ENCODE data around the gene CRAT.

CRAT gene

DNA sequence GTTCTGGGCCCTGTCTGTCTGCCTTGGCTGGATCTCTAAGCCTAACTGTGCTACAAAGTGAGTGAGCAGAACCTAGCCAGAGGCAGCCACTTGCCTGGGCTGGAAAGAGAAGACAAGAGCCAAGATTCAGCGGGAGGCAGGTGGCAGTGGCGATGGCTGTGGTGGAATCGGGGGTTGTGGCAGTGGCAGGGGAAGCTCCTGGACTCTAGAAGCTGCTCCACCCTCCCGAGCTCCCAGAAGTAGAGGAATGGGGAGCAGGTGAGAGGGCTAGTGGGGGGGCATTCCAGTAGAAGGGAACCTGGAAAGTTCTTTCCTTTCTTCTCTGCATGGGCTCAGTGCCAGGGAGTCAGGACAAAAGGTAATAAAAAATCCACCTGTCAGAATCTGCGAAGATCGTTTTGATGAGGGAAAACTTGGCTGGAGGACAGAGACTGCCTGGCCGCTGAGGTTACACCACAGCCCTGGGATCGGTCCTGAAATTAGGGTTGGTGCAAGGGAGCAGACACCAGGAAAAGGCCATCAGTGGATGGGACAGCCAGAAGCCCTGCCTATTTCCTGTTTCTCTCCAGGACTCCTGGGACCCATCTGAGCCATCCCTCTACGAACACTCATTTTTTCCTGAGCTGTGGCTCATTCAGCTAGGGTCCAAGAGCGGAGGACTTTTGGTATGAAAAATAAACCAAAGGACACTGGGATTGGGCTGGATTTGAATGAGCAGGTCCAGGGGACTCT is 1.6 kb downstream of the CRAT start:
- DNase-seq = no peak

DNA sequence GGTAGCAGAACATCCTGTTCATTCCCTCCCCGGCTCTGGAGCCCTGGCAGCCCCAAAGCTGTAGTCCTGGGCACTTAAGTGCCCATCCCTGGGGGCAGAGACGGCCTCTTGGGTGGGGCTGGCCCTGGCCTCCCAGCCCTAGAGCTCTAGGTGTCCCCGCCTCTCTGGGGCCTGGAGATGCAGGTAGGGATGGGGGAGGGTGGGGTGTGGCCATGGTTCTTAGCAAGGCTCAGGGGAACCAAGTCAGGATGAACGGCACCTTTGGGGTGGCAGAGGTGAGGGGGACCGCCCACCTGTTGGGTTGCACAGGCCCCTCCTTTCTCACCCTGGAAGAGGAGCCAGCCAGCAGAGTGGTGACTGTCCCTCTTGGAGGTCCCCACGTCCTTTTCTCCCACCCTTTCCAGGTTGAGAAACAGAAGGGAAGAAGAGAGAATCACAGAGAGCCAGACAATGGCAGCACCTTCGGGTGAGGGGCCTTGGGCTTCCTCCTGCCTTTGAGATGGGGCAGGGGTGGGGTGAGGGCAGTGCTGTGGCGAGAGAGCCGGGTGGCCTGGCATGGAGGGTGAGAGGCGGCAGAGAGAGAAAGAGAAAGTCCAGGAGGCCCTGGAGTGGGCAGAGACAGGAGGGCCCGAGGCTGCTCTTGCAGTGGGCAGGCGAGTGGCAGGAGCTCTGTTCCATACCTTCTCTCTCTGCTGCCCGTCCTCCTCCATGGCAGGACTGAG is 2.3 kb downstream of the CRAT start:
- no peak for DNase-seq

DNA sequence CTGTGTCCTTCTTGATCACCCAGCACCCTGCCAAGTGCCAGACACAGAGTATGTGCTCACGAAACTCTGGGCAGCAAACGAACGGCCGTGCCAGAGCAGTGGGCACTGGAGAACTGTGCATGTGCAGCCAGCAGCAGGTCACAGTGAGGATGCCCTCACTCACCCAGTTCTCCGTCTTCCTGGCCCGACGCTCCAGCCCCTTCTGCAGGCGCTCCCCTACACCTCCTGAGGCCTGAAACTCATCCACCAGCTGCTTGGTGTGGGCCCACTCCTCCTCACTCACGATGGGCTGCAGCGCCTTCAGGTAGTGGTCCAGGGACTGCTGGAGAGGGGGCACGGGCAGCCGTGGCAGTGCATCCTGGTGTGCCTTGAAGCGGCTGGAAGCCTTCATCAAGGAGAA is 2.9 kb downstream of the CRAT start:
- no peak for DNase-seq

DNA sequence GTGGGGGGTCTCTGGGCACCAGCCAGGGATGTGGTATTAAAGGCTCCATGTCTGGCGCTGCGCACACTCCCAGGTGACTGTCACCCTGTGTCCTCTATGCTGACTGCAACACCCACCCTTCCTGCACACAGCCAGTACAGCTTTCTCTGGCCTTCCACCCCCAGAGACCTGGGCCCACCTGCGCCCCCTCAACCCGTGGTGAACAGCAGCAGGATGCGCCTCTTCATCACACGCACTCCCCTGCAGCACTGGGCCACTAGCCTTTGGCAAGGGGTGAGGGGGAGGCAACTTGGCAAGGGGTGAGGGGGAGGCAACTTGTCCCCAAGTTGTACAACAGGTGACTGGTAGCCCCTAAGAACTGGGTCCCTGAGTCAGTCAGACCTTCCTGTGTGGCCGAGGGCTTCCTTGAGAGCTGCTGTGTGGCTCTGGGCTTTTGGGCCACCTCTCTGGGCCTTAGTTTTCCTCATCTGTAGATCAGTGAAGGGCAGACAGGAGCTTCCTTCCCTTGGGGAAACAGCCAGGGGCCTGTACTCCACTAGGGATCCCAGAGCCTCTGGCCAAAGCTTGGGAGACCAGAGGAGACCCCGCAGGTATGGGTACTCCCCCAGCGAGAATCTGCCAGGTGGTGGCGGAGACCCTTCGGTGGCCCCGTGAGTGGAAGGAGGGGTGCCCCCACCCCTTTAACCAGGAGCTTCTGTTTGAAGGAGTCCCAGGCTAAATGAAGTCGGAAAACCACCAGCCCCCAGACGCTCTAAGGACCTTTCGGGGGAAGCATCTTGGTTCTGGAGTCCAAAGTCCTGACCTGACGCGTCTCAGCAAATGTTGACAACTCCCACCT is 4.5 kb downstream of the CRAT start:
- DNase-seq = no peak

DNA sequence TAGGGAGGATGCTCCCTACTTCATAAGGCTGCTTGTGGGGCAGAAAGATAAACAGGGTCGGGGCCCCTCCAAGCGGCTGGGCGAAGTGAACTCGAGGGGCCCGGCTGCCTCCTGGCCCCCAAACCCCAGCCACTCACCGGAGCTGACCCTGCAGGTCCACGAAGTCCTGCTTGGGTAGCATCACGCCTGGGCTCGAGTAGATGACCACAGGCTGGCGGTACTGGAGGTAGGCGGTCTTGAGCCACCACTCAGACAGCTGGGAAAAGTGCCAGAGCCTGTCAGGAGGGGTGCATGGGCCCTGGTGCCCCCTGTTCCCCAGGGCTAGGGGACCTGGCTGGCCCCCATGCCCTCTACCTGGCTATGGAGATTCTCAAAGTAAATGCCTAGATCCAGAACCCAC is 6.5 kb downstream of the CRAT start:
- no peak for DNase-seq

DNA sequence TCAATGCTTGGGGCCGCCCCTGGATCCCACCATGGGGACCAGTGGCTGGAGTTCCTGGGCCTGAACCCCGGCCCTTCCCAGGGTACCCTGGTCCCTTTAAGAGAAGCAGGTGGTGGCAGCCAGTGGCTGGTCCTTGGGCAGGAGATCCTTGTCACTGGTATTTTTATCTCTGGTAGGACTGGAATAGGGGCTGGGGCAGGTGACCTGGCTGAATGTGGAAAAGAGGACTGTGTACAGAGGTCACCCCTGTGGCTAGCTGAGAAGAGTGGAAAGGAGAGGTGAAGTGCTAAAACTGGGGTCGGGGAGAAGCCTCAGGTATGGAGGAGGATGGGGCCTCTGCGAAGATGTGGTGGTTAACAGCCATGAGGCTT is 7.0 kb downstream of the CRAT start:
- no peak for DNase-seq

DNA sequence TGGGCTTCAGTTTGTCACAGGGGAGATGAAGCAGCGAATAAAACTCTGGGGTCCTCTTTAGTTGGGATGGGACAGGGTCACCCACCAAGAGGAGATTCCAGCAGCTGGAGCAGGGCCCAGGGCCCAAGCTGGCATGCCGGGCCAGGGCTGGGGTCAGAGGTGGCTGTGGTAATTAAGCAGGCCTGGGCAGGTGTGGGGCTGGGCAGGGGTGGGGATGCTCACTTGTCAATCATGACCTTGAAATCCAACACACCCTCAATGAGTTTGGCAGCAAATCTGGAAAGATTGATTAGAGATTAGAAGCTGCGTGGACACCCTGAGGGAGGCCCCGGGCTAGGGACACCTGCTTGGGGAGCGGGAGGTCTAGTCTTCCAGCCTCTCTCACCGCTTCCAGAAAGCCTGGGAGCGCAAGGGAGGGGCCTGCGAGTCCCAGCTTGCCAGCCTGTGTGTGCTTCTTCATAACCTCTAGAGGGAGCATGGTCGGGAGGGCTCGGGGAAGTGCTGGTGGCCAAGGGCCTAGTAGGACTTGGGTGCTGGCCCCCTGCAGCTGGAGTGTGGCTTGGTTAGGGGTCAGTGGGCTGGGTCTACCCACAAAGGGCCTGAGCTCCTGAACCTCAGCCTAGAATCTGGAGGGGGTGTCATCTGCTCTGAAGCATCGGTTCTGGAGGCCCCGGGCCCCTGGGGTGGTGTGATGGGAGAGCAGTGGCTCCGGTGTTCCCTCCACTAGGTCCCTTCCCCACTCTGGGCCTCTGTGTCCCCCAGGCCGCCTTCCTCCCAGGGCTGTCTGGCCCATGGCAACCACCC is 7.6 kb downstream of the CRAT start:
- DNase-seq = peak; percentile 44

DNA sequence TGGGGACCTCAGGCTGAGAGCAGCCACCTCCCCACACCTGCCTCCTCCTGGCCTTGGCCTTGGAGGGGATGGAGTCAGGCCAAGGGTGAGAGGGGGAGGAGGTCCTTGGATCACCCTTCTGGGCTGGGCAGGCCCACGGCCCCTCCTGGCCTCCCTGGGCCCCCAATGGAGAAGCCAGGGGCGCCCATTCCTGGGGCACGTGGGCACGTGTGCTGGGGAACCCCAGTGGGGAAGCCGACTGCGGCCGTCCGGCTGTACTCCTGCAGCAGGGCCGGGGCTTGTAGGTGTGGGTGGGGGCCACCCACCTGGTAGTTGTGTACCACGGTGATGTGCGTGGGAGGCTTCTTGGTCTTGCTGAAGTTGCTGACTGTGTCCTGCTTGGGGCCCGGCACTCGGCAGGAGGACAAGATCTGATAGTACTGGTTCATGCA is 8.5 kb downstream of the CRAT start:
- no peak for DNase-seq

DNA sequence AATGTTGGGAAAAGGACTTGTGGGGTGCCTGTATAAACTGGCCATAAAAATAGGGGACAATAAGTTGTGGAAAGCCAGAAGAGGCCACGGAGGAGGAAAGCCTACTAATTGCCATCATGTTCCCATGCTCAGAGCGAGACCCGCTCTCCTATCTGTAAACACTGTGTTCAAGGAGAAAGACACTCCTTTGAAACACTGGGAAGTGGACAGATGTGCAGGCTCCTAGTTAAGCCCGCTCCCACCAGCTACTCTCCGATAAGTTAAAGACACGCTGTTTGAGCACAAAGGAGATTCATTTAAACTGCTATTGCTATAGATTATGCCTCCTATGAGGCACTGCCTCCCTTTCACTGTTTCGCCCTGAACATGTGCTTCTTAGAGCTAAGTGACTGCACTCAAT is 9.3 kb downstream of the CRAT start:
- no peak for DNase-seq

DNA sequence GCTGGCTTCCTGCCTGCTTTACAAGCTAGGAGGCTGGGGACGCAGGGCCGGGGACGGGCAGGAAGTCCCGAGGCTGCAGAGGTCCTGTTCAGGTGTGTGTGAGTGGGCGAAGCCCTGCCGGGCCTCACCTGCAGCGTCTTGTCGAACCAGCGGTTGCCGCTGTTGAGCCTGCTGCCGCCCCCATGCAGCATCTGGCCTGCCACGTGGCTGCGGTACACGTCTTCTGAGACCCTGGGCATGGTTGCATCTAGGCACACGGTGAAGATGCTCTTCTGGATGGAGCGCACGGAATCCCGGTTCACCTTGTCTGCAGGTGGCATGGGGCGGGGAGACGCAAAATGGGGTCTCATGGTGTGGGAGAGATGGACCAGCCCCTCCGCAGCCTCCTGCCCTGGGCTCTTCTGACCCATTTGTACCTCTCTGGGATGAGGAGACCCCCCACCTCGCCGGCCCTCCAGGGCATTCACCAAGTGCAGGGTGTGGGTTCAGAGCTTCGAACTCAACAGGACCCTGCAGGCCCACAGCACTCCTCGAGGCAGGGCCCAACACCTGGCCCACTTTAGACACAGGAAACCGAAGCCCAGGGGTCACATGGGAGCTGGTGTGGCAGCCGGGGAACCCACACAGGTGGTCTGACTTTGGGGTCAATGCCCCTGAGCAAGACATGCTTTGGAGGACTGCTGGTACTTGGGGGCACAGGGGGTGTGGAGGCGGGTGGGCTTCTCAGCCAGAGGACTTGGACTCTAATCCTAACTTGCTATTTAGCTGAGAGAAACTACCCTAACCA is 10.0 kb downstream of the CRAT start:
- DNase-seq = no peak

DNA sequence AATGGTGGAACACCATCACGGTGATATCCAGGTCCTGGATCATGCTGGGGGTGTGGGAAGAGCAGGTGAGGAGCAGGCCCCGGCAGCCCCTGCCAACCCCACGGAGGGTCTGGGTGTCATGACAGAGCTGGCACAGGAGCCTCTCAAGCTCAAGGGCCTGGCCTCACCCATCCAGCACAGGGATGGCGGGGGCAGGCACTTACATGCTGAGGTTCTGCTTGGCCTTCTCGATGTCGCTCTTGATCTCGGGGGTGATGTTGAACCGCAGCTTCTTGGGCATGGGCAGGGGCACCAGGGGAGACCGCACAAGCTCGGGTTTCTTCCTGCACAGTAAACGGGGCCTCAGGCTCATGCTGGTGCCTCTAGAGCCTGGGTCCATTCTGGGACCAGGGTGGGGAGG is 12.3 kb downstream of the CRAT start:
- DNase-seq = no peak

DNA sequence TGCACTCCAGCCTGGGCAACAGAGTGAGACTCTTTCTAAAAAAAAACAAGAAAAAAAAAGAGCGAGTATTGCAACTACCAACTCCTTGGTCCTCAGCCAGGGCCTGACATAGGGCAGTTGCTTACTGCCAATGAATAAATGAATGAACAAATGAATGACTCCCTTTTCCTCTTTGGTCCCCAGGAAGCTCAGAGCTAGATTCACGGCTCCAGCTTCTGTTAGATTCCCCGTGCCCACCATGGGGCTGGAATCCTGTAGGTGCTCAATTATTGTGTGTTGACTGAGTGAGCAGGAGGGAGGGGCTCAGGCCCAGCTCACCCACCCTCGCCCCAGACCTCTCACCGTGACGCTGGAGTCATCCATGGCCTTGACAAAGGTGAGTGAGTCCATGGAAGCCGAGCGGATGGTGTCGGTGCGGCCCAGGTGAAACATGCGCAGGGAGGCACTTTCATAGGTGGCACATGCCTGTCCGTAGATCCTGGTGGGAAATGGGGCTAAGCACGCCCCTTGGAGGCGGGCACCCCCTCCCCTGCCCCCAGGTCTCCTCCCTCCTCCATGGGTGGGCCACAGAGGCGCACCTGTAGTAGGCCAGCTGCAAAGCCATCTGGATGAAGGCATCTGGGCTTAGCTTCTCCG is 12.8 kb downstream of the CRAT start:
- DNase-seq = no peak

DNA sequence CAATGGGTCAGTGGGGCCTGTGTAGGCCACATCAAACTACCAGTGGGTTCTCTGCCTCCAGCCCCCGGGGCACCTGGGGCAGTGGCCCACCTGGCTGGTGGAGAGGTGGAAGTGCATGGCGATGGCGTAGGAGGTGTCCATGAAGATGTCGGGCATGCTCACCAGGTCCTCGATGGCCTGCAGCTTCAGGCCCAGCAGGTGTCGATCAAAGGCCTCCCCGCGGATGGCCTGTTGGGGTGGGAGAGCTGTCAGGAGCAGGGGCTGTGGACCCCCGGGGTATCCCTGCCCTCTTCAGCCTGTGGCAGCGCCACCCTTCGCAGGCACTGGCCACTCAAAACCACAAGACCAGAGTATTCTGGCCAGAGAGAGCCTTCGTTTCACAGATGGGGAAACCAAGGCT is 14.7 kb downstream of the CRAT start:
- no peak for DNase-seq

DNA sequence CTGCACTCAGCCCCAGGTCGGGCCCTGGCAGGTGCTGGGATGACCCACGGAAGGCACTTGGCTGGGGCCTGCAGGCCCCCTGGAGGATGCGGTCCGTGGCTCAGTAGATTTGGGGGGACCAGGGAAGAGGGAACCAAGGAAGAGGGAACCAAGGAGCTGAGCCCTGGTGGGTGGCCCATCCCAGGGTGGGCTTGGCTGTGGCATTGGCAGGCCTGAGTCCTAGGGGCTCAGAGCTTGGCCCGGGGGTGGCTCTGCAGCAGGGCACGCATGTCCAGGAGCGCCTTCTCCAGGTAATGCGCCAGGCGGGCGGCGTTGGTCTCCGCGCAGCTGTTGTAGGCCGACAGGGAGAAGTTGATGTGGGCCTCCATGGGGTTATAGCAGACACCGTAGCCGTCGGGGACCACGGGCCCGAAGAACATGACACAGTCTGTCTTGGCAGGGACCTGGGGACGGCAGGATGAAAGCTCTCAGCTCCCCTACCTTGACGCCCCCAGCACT is 15.4 kb downstream of the CRAT start:
- no peak for DNase-seq

DNA sequence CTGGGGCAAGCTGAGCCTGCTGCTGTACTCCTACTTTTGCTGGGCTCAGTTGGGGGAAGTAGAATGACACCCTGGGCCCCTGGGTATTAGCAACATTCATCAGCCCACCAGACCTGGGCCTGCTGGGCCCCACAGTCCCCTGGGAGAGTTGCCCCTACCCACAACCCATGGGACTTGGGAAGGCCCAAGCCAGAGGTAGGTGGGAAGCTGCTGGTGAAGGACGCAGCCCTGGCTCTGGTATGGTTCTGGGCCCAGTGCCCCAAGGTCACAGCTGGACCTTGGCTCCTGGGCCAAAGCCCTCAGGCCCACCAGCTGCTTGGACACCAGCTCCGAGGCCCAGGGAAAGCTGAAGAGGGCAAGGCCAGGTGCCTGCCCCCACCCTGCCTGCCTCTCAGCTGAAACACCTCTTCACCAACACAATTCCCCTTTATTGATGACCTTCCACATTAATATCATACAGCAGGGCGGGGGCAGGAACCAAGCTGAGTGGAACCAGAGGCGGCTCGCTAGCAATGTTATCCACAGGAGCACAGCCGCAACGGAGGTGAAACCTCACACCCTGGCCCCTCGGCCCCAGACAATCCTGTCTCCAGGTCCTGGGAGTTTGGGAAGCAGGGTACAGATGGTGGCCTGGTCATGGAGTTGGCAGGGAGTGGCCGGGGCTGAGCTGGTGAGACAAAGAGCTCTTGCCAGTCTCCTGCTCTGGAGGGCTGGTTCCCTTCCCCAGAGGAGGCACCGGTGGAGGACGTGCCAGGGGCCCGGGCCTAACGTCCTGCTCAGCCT is 16.0 kb downstream of the CRAT start:
- DNase-seq = no peak

DNA sequence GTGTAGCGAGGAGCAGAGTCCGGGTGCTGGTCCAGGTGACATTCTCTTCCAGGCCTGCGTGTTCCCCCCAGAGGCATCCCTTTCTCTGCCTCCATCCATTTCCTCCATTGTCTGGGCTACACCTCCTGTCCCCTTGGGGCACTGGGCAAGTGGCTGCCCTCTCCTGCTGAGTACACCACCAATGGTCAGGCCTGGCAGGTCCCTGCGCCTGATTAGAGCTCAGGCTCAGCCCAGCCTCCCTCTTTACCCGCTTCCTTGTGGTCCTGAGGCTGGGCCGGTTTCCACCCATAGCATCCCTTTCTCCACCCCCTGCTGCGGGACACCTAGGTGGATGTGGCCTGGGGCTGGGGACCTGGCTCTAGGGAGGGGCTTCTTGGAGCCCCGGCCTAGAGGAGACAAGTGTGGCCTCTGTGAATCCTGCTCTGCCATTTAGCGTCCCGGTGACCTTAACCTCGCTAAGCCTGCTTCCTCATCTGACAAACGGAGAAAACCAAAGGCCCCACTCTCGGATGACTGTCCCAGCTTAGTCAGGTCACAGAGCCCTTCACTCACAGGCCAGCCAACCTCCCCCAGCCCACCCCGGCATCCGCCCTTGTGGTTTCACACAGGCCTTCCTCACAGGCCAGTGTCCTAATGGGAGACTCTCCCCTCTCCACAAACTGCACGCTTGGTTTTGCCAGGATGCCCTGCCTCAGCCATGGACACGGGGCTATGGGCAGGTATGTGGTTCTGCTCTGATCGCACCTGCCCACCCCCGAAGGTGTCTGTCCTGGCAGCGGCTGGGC is 16.8 kb downstream of the CRAT start:
- no peak for DNase-seq

DNA sequence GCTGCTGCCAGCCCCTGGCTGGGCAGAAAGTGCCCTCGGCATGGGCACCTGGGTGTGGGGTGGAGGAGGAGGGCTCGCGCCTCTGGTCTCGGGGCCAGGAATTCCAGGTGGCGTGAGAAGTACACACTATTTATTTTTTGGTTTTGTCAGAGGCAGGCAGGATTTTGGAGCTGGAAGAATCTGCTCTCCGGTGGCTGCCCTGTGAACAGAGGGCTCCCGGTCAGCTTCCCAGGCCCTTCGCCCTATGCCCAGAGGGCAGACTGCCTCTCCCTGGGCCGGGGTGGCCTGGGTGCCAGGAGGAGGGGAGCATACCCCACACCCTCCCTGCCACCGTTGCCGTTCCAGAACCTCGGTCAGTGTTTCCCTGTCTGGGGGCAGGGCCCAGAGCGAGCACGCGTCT is 21.3 kb downstream of the CRAT start:
- DNase-seq = no peak

DNA sequence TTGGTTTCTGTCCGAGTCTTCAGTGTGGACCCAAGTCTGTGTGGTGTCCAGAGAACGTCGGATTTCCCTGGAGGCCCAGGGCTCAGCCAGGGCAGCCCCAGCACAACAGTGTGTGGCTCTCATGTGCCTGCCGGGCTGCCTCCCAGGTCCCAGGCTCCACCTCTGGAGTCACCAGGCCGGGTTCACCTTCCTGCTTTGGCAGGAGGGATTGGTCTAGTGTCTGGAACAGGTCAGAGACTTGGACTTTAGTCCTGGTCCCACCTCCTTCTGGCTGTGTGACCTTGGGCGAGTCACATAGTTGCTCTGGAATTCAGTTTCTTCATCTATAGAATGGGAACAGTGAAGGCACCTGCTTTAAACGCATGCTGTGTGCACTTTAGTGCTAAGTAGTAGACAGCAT is 26.5 kb downstream of the CRAT start:
- DNase-seq = no peak

DNA sequence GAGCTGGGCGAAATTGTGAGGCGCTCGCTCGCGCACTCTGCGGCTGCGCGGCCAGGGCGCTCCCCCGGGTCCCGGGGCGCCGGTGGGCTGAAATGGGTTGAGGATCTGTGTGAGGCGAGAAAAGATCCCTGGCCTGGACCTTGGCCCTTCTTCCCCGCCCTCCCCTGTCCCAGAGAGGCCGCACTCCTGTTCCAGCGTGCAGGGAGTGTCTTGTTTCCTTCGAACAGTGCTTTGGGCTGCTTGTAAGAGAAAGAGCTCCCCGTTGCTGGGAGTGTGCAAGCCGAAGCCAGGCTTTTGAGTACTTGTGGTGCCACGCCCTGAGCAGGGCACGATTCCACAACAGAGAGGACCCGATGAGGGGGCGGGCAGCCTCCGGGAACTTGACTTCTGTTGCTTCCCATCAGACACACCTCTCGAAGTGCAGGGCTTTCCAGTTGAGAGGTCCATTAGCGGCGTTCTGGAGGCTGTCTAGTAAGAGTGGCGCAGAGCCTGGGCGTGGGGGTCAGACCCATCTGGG is 29.1 kb downstream of the CRAT start:
- no peak for DNase-seq

Measured in NCI-H1694 (cell line).